HG03175 (cell line): Measurements from ENCODE around the gene DCAF4L1.

Source experiments
- ATAC-seq: cut with Tn5 transposase; IDR thresholded peaks from one replicate; pipeline ENCODE4 v1.9.1; 2021; ENCODE audit warnings: mild to moderate bottlenecking, moderate library complexity; ENCODE audit not compliant: unreplicated experiment

The DCAF4L1 gene, protein sequence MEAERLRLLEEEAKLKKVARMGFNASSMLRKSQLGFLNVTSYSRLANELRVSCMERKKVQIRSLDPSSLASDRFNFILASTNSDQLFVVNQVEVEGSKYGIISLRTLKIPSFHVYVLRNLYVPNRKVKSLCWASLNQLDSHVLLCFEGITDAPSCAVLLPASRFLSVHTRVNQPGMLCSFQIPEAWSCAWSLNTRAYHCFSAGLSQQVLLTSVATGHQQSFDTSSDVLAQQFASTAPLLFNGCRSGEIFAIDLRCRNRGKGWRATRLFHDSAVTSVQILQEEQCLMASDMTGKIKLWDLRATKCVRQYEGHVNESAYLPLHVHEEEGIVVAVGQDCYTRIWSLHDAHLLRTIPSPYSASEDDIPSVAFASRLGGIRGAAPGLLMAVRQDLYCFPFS

DNA sequence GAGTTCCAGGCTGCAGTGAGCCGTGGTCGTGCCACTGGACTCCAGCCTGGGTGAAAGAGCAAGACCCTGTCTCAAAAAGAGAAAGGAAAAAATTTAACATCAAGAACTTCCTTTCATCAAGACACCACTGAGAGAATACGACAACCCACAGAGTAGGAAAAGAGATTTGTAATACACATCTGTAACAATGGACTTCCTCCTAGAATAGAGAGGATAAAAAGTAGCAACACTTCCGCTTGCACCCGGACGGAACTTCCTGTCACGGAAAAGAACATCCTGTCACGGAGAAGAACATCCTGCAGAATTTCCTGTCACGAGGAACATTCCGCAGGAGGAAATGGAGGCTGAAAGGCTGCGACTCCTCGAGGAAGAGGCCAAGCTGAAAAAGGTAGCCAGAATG lies at the start of gene DCAF4L1:
DCAF4L1 (plus strand) TSS at position 301 of the 400 bp plus-strand sequence; CDS start at position 338, 37 bp downstream.
- ATAC-seq, result no peak

DNA sequence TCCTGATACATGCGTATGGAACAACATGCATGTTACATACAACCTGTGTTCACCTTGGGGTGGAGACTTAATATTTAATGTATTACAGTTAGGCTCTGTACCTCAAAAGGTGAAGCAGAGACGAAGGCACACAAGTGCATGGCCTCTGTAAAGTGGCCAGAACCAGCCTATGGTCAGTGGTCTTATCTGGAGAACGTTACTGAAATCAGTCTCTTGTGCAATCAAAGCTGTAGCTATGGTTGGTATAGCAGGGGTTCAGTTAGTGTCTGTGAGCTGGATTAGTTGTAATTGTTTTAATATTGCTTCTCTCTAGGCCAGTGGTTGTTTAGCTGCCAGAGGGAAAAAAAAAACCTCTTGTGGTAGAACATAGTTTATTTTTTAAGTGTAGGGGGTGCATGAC lies 48.6 kb upstream of the DCAF4L1 start:
- no peak for ATAC-seq

DNA sequence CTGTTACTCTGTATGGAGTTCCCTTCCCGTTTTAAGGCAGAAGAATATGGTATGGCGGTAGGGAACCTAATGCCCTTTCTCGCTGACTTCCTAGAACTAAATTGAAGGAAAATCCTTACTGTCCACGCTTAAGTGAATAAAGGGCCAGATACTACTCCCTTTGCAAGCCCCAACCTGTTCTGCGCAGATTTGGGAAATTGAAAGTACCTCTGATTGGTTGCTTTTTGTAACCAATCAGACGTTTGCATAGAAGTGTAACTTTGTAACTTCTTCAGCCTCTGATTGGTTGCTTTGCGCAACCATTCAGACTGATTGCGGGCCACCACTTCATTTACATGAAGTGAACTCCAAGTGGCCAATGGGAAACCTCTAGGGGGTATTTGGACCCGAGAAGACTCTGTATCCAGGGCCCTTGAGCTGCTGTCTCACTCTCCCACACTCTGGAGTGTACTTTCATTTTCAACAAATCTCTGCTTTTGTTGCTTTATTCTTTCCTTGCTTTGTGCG lies 47.5 kb upstream of the DCAF4L1 start:
- ATAC-seq, result no peak

DNA sequence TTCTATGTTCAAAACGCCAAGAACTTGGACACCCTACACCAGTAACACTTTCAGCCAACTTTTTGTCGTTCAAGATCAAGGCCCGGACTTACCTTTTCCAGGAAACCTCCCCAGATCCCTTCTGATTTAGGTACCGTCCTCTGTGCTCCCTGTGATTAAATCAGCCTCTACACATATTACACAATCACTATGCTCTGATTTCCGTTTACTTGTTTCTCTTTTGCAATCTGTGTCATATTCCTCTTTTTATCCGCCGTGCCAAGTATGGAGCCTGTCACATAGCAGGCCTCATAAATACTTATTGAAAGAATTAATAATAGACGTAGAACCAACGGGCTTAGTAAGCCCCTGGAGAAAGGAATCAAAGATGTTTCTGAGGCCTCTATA lies 47.0 kb upstream of the DCAF4L1 start:
- no peak for ATAC-seq

DNA sequence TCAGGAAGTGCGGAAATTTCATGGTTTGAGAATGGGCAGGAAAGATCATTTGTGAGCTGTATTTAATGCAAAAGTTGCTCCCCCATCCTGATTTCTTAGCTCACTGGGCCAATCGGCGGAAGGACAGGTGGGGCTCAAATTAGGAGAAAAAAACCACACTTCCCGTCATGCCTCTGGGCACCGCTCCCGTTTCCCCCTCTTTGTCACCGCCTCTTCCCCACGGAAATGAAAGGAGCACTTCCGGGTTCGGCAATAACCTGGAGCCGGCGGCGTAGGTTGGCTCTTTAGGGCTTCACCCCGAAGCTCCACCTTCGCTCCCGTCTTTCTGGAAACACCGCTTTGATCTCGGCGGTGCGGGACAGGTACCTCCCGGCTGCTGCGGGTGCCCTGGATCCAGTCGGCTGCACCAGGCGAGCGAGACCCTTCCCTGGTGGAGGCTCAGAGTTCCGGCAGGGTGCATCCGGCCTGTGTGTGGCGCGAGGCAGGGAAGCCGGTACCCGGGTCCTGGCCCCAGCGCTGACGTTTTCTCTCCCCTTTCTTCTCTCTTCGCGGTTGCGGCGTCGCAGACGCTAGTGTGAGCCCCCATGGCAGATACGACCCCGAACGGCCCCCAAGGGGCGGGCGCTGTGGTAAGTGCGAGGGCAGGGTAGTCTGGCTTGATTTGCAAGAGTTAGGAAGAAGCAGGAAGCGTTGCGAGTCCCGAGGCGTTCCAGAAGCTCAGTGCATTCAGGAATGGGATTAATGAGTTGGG lies 46.5 kb upstream of the DCAF4L1 start, which contains the start of gene TMEM33:
TMEM33 (plus strand) TSS at position 529 of the 751 bp plus-strand sequence; CDS start at position 585, 56 bp downstream.
- peak; percentile 88 for ATAC-seq

DNA sequence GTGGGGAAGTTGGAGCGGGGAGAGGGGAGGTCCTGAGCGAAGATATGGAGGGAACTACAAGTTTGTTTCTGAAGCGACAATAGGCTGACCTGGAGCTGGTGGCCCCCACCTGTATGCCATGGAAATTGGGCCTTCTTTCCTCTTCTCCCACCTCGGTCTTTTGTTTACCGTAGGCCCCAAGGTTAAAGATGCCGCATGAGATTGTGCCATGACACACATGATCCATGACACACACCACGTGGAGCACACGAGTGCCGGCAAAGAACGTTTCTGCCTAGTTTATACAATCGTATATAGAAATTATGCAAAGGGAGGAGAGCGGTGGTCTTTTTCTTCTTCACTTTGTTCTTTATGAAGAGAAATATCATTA lies 45.9 kb upstream of the DCAF4L1 start:
- peak; percentile 19 for ATAC-seq

DNA sequence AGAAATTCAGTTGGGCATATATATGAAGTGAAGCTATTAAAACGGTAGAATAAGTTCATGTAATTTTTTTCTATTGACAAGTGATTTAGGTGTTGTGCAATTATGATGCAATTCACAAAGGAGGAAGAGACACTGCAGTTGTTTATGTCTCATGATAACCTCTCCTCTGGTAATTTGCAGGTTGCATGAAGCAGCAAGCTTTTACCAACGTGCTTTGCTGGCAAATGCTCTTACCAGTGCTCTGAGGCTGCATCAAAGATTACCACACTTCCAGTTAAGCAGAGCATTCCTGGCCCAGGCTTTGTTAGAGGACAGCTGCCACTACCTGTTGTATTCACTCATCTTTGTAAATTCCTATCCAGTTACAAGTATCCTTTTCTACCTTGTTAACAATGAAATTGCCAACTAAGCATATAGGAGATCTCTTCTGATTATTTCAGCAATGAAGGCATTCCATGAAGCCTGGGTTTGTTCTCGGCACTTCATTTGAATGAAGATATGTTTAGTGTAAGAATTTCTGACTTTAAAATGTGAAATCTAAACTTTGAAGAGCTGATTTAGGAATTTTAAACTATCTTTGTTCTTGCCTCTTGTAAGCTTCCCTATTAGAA lies 42.4 kb upstream of the DCAF4L1 start:
- ATAC-seq, result no peak

DNA sequence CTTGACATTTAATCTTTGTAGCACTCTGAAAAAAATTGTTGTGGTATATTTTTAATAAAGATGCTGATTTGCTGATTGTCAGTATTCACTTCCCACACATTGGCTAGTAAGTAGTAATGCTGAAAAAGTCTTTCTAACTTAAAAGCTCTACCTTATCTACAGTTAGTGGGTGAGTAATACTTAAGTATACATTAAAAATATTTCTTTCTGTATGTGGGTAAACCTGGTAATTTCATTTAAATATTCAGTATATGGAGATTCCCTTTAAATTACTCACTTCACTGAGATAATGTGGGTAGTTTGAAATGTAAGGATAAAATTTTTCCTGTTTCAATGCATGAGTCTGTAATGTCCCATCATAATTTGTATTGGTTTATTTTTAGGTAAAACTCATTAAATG lies 40.7 kb upstream of the DCAF4L1 start:
- no peak for ATAC-seq

DNA sequence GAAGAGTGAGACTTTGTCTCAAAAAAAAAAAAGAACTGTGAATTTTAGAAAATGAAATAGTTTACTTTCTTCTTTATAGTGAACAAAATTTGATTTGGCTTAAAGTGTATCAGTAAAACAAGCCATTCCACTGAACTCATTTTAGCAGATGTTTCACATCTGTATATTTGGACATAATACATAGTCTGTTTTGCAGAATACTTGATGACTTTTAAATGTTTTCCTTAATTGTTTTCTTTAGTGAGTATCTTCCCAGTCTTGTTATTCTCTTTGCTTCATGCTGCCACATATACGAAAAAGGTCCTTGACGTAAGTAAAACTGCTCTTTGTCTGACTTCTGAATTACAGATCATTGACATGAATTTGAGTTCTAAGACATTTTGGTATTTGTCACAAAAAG lies 38.0 kb upstream of the DCAF4L1 start:
- ATAC-seq, result no peak

DNA sequence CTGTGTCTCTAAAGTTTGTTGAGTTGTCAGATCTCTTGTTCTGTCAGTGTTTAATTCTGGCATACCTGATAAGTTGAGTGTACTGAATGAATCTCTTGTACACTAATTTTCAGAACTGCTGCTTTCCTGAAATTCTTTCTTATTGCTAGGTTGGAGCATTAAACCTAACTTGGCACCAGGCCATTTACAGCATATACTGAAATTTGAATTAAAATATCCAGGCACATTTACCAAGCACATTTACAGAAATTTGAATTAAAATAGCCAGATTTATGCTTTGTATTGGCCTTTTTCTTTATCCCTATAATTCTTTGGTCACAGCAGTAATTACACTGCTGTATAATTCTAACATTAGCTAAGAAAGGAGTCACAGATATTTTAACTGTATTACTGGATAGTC lies 37.5 kb upstream of the DCAF4L1 start:
- ATAC-seq, result no peak

DNA sequence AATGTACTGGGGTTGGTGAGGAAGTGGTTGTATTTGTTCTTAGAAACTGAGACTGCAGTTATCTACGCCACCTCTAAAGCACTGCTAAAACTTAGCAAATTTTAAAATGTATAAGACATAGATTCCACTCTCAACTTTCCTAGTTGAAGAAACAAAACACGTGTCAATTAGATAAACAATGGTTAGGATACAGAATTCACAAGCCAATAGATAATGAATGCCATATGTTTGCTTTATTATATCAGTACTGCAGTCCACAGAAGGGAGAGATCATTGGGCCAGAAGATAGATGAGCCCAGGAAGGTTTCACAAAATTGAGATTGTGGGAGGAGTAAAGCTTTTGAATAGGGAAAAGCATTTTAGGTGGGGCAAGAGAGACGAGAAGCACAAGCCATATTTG lies 32.0 kb upstream of the DCAF4L1 start:
- ATAC-seq, result no peak

DNA sequence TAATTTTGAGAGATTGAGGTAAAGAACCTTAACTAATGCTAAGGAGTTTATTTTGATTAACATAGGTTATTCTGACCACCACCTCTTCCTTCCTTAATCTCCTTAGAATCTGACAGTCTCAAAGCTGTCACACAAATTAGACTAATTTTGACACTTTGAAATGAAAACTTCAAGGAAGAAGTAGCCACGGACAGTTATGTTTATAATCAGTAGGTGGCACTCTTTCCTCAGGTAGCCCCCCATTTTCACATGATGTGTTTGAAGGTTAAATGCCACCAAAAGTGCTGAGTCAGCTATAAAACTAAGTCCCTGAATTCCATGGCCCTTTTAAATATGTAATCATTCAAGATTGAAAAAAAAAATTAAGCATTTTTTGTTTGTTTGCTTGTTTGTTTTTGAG lies 23.9 kb upstream of the DCAF4L1 start:
- ATAC-seq, result peak; percentile 69

DNA sequence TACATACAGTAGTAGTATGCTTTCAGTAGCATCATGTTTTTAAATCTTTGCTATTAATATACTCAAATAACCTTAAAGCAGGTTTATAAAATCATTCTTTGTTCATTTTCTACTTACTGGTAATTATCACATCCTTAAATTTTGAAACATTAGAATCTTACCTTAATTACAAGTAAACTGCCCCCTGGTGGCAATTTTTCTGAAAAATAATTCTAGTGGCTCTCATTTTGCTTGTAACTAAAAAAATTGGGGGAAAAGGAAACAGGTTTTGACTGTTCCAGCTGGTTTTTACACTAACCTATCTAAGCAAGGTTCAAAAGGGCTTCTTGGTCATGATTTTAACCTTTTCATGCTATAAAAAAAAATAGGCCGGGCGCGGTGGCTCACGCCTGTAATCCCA lies 18.5 kb upstream of the DCAF4L1 start:
- no peak for ATAC-seq

DNA sequence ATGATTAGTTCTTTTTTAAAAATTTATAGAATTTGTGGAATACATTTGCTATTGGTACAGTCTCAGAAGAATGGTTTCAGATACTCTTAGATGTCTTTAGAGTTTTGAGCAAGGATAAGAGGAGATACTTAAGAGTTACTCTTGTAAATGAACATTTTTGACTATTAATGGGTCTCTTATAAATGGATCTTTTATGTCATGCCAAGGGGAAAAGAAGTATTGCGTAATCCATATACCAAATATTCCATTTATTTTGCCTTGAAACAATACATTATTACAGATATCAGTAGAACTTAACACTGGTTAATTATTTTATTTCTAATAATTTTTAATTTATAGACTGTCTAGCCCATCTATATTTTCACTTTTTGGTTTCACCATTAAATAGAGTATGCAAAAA lies 17.2 kb upstream of the DCAF4L1 start:
- ATAC-seq, result no peak

DNA sequence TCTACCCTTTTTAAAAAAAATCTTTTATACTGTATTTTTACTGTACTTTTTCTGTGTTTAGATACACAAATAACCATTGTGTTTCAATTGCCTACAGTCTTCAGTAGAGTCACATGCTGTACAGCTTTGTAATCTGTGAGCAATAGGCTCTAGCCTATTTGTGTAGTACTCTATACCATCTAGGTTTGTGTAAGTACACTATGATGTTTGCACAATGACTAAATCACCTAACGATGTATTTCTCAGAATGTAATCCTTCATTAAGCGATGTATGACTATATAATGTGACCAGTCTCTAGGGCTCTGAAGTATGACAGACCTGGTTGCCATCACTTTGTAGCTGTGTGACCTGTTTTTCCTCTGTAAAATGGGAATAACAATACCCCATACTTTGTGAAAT lies 14.2 kb upstream of the DCAF4L1 start:
- no peak for ATAC-seq

DNA sequence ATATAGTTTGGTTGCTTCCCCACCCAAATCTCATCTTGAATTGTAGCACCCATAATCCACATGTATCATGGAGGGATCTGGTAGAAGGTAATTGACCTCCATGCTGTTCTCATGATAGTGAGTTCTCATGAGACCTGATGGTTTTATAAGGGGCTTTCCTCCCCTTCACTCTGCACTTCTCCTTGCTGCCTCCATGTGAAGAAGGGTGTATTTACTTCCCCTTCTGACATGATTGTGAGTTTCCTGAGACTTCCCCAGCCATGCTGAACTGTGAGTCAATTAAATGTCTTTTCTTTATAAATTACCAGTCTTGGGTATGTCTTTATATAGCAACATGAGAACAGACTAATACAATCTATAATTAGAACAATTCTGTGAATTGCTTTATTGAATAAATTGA lies 11.9 kb upstream of the DCAF4L1 start:
- ATAC-seq, result no peak

DNA sequence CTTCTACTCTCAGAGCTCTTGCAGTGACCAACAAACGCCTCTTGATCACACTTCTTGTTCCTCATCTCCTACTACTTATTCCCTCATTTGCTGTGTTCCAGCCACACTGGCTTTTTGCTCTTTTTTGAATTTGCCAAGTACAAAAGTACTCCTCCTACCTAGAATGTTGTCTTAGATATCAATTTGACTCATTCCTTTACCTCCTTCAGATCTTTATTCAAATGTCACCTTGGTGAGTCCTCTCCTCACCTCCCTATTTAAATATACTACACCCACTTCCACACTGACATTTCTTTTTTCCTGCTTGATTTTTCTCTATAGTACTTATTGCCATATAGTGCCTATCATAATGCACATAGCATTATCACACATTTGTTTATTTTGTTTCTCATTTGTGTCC lies 6.2 kb upstream of the DCAF4L1 start:
- no peak for ATAC-seq

DNA sequence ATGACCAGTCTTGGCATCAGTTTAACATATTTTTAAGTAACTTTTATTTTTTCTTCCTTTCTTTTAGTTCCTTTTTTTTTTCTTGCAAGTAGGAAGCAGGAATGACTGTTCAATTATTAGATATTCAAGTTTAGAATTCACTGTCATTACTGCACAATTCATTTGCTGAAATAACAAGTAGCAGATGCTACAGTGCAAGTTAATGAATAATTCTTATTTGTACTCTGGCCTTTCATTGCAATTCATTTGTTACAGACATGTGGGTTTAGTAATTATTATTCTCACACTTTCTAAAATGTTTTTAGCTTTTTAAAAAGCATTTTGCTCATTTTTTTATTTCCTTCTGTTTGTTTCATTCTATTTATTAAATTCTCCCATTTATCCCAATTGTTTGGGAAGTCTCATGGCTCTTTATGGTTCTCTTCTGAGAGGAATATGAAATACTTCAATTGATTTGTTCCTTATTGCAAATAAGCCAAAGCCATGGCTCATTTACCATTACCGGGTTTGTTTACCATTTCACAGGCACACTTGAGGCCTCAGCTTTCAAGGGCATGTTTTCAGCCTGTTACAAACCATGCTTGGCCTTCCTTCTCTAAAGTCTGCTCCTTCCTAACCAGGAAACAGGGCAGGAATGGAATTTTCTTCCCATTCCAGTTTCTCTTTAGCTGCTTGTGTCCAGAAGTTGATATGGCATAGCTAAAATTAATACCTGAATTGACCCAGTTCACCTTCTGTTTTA lies 4.6 kb upstream of the DCAF4L1 start:
- no peak for ATAC-seq

DNA sequence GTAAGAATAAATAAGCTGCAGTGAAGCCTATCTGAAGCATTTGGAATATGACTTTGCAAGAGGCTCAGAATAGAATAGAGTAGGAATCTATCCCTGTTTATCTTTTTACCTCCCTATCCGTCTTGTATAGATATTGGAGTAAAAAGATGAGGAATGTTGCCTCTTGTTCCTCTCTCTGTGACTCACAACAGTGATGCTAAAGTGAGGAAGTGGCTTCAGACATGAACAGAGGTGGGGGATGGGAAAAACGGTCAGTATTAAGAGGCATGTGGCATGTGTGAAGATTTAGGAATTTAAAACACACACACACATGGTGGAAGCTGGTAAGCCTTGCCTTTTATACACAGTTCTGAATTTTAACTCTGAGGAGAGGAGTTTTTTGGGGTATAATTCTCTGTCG lies 3.8 kb upstream of the DCAF4L1 start:
- no peak for ATAC-seq

DNA sequence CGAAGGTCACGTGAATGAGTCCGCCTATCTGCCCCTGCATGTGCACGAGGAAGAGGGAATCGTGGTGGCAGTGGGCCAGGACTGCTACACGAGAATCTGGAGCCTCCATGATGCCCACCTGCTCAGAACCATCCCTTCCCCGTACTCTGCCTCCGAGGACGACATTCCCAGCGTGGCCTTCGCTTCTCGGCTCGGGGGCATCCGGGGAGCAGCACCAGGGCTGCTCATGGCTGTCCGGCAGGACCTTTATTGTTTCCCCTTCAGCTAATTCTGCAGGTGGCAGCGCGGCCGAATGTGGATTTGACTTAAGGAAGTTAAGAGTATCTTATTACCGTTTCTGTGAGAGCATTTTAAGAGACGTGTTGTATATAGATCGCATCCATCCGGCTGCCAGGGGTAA lies 1.2 kb downstream of the DCAF4L1 start:
- no peak for ATAC-seq

DNA sequence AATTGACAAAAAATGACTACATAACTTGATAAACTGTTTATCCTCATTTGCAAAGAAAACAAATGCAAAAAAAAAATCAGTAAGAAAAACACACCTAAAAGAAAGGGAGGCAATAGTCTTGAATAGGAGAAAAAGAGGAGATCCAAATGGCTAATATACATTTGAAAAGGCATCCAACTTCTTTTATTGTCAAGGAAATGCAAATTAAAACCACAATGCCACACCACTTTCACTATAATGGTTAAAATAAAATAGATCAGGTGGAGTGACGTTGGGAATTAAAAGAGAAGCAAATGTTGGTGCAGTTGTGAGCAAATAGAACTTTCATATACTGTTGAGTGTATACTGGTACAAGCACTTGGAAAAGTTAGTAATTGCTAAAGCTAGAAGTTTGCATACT lies 3.6 kb downstream of the DCAF4L1 start:
- ATAC-seq, result no peak
